ENCODE results near the gene RNF180.
"Not testable (repeated sequence)": the region's sequence is repeated elsewhere in the genome, so short reads cannot be mapped to it uniquely, and the experiment has no call there.

RNF180 gene

DNA sequence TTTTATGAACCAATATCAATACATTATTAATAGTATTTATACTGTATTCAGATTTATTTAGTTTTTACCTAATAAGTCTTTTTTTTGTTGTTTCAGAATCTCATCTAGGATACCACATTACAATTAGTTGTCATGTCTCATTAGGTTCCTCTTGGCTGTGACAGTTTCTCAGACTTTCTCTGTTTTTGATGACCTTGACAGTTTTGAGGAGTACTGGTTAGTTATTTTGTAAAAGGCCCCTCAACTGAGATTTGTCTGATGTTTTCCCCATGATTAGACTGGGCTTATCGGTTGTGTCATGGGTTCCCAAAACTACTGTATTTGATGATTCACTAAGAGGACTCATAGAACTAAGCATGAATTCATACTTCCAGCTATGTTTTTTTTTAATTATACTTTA lies 56.3 kb downstream of the RNF180 start (continued):
- TF ChIP-seq KLF16 (tag by site-specific recombination; IDR thresholded peaks at IDR 0.05) (no peak), ZBTB10 (tag by site-specific recombination; IDR thresholded peaks at IDR 0.05) (no peak), MZF1 (tag by site-specific recombination; IDR thresholded peaks at IDR 0.05; ENCODE audit: borderline replicate concordance) (no peak), HOXC10 (CRISPR knock-in tag; IDR thresholded peaks at IDR 0.05) (no peak), ZFP69B (tag by site-specific recombination; IDR thresholded peaks at IDR 0.05) (no peak), ZNF423 (tag by site-specific recombination; IDR thresholded peaks at IDR 0.05) (no peak)
- TF ChIP-seq, protein P1, sequence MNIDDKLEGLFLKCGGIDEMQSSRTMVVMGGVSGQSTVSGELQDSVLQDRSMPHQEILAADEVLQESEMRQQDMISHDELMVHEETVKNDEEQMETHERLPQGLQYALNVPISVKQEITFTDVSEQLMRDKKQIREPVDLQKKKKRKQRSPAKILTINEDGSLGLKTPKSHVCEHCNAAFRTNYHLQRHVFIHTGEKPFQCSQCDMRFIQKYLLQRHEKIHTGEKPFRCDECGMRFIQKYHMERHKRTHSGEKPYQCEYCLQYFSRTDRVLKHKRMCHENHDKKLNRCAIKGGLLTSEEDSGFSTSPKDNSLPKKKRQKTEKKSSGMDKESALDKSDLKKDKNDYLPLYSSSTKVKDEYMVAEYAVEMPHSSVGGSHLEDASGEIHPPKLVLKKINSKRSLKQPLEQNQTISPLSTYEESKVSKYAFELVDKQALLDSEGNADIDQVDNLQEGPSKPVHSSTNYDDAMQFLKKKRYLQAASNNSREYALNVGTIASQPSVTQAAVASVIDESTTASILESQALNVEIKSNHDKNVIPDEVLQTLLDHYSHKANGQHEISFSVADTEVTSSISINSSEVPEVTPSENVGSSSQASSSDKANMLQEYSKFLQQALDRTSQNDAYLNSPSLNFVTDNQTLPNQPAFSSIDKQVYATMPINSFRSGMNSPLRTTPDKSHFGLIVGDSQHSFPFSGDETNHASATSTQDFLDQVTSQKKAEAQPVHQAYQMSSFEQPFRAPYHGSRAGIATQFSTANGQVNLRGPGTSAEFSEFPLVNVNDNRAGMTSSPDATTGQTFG (tag by site-specific recombination; IDR thresholded peaks at IDR 0.05; ENCODE audit: borderline replicate concordance), result no peak
- TF ChIP-seq, protein P2, sequence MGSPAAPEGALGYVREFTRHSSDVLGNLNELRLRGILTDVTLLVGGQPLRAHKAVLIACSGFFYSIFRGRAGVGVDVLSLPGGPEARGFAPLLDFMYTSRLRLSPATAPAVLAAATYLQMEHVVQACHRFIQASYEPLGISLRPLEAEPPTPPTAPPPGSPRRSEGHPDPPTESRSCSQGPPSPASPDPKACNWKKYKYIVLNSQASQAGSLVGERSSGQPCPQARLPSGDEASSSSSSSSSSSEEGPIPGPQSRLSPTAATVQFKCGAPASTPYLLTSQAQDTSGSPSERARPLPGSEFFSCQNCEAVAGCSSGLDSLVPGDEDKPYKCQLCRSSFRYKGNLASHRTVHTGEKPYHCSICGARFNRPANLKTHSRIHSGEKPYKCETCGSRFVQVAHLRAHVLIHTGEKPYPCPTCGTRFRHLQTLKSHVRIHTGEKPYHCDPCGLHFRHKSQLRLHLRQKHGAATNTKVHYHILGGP (tag by site-specific recombination; IDR thresholded peaks at IDR 0.05), result no peak

DNA sequence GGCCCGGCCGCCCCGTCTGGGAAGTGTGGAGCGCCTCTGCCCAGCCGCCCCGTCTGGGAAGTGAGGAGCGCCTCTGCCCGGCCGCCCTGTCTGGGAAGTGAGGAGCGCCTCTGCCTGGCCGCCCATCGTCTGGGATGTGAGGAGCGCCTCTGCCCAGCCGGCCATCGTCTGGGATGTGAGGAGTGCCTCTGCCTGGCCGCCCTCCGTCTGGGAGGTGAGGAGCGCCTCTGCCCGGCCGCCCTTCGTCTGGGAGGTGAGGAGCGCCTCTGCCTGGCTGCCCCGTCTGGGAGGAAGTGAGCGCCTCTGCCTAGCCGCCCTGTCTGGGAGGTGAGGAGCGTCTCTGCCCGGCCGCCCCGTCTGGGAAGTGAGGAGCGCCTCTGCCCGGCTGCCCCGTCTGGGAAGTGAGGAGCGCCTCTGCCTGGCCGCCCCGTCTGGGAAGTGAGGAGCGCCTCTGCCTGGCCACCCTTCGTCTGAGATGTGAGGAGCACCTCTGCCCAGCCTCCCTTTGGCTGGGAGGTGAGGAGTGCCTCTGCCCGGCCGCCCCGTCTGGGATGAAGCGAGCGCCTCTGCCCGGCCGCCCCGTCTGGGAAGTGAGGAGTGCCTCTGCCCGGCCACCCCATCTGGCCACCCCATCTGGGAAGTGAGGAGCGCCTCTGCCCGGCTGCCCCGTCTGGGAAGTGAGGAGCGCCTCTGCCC lies 59.8 kb downstream of the RNF180 start:
- H3K36me3 ChIP-seq (ENCODE audit: control insufficient read depth in 2 of 2, insufficient read depth in 1 of 2, low read length in 2 of 2); H3K4me3 ChIP-seq (ENCODE audit: low read depth, low read length); H3K27ac ChIP-seq (ENCODE audit: extremely low read depth, low read depth, low read length); H3K4me1 ChIP-seq (ENCODE audit: control insufficient read depth, insufficient read depth, low read length); H3K9me3 ChIP-seq (ENCODE audit: control insufficient read depth, insufficient read depth, low read depth, low read length); CTCF ChIA-PET; POLR2A ChIA-PET: not testable (repeated sequence)

- CTCF ChIA-PET, result interaction anchor here (3.7 kb wide), 1 partner anchor 80 kb away, joined by 13 read pairs; no protein-coding TSS in a partner anchor
- H3K27ac ChIP-seq (ENCODE audit: extremely low read depth, low read depth, low read length); H3K4me1 ChIP-seq (ENCODE audit: control insufficient read depth, insufficient read depth, low read length); H3K36me3 ChIP-seq (ENCODE audit: control insufficient read depth in 2 of 2, insufficient read depth in 1 of 2, low read length in 2 of 2); POLR2A ChIA-PET; H3K4me3 ChIP-seq (ENCODE audit: low read depth, low read length); H3K9me3 ChIP-seq (ENCODE audit: control insufficient read depth, insufficient read depth, low read depth, low read length): not testable (repeated sequence)
Observed at GRCh38 chr5:64227131-64227537, 61.5 kb downstream of the RNF180 start.

DNA sequence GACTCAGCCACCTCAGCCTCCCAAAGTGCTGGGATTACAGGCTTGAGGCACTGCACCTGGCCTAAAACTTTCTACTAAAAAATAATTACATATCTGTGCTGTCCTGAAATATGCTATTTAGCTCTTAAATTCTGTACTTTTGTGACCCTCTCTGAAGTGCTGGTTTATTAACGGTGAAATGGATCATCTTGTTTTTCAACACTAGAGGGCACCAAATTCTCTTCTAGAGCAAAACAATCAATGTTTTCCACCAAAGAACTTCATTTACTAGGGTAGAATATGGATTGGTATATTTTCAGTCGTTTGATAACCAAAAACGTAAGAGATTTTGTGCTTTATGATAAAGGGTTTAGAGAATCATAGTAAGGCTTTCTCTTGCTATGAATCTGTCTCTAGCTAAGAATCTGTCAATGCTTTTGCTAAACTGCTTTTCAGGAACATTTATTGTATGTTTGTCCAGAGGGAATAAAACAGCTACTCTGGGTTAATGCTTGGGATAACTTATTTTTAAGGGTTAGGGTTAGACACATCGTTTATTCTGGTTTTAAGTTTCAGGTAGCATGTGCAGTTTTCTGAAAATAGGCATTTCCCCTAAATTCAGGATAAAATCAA lies 63.6 kb downstream of the RNF180 start:
- H3K36me3 ChIP-seq (ENCODE audit: control insufficient read depth in 2 of 2, insufficient read depth in 1 of 2, low read length in 2 of 2), result no peaks in the 10 kb centered on the region
- TF ChIP-seq ZNF248 (tag by site-specific recombination; IDR thresholded peaks at IDR 0.05) (no peak), ZNF529 (tag by site-specific recombination; IDR thresholded peaks at IDR 0.05; ENCODE audit: insufficient replicate concordance) (no peak), ZNF707 (tag by site-specific recombination; IDR thresholded peaks at IDR 0.05) (no peak), SCRT2 (tag by site-specific recombination; IDR thresholded peaks at IDR 0.05) (no peak), ZNF654 (tag by site-specific recombination; IDR thresholded peaks at IDR 0.05; ENCODE audit: low read depth) (peak; percentile 73), ZEB2 (tag by site-specific recombination; IDR thresholded peaks at IDR 0.05) (no peak), ZNF501 (tag by site-specific recombination; IDR thresholded peaks at IDR 0.05) (no peak)
- ChIA-PET POLR2A (no interaction called here), CTCF (interaction anchor here (0.6 to 4.2 kb wide), 29 partner anchors 8 to 828 kb away, joined by 3 to 91 read pairs (median 4); no protein-coding TSS in a partner anchor)
- no peaks in the 10 kb centered on the region for H3K9me3 ChIP-seq (ENCODE audit: control insufficient read depth, insufficient read depth, low read depth, low read length)
- H3K4me1 ChIP-seq (ENCODE audit: control insufficient read depth, insufficient read depth, low read length), result no peaks in the 10 kb centered on the region
- no peak overlapping the region for H3K27ac ChIP-seq (ENCODE audit: extremely low read depth, low read depth, low read length)
- no peak overlapping the region for H3K4me3 ChIP-seq (ENCODE audit: low read depth, low read length)
